ENCODE results near the gene GDPD4. TPM values are rescaled to one million over a fixed set of nuclear protein-coding genes. Genes with fewer than 3 reads are reported as not detected.

GDPD4 gene
- total and polyA plus RNA-seq, 7 donors, result not detected

- 84 to 86% (median 86%) methylated on average over 12 of the region's 12 CpGs for WGBS, 3 donors
- DNase-seq (no peak), ATAC-seq (no peak)
- intact Hi-C loops (cut with DNase I), result no loop called here
- Histone ChIP-seq H3K4me1 (no peaks in the 10 kb centered on the region), H3K4me3 (no peak overlapping the region), H3K36me3 (ENCODE audit: insufficient read depth in 1 of 2, low read depth in 1 of 2) (no peaks in the 10 kb centered on the region), H3K9me3 (no peaks in the 10 kb centered on the region), H3K27me3 (ENCODE audit: insufficient read depth in 3 of 3, low read length in 2 of 3) (no peaks in the 10 kb centered on the region), H3K27ac (no peak overlapping the region)
- no peak for TF ChIP-seq CTCF (IDR thresholded peaks at IDR 0.05)
These were observed 96.6 kb downstream of the GDPD4 start for GRCh38 chr11:77204754-77205466.

GRCh38 chr11:77203901-77204753 is 97.4 kb downstream of the GDPD4 start:
- DNase-seq (no peak), ATAC-seq (no peak)
- Histone ChIP-seq H3K9me3 (no peaks in the 10 kb centered on the region), H3K27ac (no peak overlapping the region), H3K36me3 (ENCODE audit: insufficient read depth in 1 of 2, low read depth in 1 of 2) (no peaks in the 10 kb centered on the region), H3K27me3 (ENCODE audit: insufficient read depth in 3 of 3, low read length in 2 of 3) (no peaks in the 10 kb centered on the region), H3K4me3 (no peak overlapping the region), H3K4me1 (no peaks in the 10 kb centered on the region)
- no peak for TF ChIP-seq CTCF (IDR thresholded peaks at IDR 0.05)
- 79 to 84% (median 83%) methylated on average over 20 of the region's 20 CpGs for WGBS, 3 donors
- intact Hi-C loops (cut with DNase I), result no loop called here

GRCh38 chr11:77202941-77203900 is 98.3 kb downstream of the GDPD4 start:
- ATAC-seq, result no peak
- peak in 1 of 2 donors; percentile 38 for DNase-seq
- no peak for TF ChIP-seq CTCF (IDR thresholded peaks at IDR 0.05)
- WGBS, 3 donors, result 88 to 92% (median 89%) methylated on average over 24 to 25 of the region's 25 CpGs
- no peaks in the 10 kb centered on the region for H3K4me1 ChIP-seq
- no peak overlapping the region for H3K27ac ChIP-seq
- intact Hi-C loops (cut with DNase I), result no loop called here
- no peaks in the 10 kb centered on the region for H3K27me3 ChIP-seq (ENCODE audit: insufficient read depth in 3 of 3, low read length in 2 of 3)
- H3K9me3 ChIP-seq, result no peaks in the 10 kb centered on the region
- no peak overlapping the region for H3K4me3 ChIP-seq
- no peaks in the 10 kb centered on the region for H3K36me3 ChIP-seq (ENCODE audit: insufficient read depth in 1 of 2, low read depth in 1 of 2)

GRCh38 chr11:77201991-77202841 is 99.3 kb downstream of the GDPD4 start:
- H3K36me3 ChIP-seq (ENCODE audit: insufficient read depth in 1 of 2, low read depth in 1 of 2), result no peaks in the 10 kb centered on the region
- no peaks in the 10 kb centered on the region for H3K27me3 ChIP-seq (ENCODE audit: insufficient read depth in 3 of 3, low read length in 2 of 3)
- H3K9me3 ChIP-seq, result no peaks in the 10 kb centered on the region
- intact Hi-C loops (cut with DNase I), result no loop called here
- H3K4me1 ChIP-seq, result no peaks in the 10 kb centered on the region
- no peak for ATAC-seq
- H3K4me3 ChIP-seq, result no peak overlapping the region
- DNase-seq, result peak in 1 of 2 donors; percentile 46
- TF ChIP-seq CTCF (IDR thresholded peaks at IDR 0.05), result no peak
- 90 to 95% (median 94%) methylated on average over 23 of the region's 23 CpGs for WGBS, 3 donors
- no peak overlapping the region for H3K27ac ChIP-seq

All from psoas muscle (tissue), 8 donors.